LNCAP (cell line): ENCODE results near the gene XPO1.

Experiments used
- TF ChIP-seq, protein P1 (sequence below): fragments of 450-650 bp; IDR thresholded peaks from 2 replicates; pipeline ENCODE4 v1.5.1; 2017; ENCODE audit warnings: mild to moderate bottlenecking

The XPO1 gene, protein sequence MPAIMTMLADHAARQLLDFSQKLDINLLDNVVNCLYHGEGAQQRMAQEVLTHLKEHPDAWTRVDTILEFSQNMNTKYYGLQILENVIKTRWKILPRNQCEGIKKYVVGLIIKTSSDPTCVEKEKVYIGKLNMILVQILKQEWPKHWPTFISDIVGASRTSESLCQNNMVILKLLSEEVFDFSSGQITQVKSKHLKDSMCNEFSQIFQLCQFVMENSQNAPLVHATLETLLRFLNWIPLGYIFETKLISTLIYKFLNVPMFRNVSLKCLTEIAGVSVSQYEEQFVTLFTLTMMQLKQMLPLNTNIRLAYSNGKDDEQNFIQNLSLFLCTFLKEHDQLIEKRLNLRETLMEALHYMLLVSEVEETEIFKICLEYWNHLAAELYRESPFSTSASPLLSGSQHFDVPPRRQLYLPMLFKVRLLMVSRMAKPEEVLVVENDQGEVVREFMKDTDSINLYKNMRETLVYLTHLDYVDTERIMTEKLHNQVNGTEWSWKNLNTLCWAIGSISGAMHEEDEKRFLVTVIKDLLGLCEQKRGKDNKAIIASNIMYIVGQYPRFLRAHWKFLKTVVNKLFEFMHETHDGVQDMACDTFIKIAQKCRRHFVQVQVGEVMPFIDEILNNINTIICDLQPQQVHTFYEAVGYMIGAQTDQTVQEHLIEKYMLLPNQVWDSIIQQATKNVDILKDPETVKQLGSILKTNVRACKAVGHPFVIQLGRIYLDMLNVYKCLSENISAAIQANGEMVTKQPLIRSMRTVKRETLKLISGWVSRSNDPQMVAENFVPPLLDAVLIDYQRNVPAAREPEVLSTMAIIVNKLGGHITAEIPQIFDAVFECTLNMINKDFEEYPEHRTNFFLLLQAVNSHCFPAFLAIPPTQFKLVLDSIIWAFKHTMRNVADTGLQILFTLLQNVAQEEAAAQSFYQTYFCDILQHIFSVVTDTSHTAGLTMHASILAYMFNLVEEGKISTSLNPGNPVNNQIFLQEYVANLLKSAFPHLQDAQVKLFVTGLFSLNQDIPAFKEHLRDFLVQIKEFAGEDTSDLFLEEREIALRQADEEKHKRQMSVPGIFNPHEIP (N-terminal part only)

DNA sequence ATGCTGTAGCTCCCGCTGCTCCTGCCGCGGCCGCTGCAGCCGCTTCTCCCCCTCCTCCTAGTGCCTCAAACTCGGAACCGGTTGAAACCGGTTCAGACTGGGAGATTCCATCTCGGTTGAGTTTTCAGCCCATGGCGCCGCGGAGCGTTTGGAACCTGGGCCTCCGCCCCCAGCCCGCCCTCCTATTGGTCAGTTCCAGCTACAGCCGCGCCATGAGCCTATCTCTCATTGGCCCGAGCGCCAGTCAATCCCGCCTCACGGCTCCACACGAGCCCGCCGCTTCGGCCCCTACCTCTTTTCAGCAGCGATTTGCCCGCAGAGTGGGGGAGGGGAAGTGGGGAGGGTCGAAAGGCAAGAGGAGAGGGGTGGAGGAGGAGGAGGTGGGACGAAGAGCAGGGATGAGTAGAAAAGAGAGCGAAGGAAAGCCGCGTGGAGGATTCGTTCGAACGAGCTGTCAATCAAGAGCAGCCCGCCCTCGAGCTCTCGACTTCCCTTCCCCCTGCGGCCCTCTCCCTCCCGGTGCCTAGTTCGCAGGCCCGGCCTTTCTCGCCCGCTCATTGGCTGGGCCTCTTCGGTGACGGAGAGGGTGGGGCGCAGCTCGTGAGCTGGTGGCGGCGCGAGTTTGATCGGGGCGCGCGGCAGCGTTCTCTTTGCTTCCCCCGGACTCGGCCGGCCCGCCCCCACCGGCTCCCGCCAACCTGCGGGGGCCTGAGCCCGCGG, at the start of gene XPO1:
Gene XPO1, minus strand, starts transcription at position 157 of the 720 bp plus-strand sequence. CDS start 4,459 bp downstream, outside the sequence.
- TF ChIP-seq, protein P1, sequence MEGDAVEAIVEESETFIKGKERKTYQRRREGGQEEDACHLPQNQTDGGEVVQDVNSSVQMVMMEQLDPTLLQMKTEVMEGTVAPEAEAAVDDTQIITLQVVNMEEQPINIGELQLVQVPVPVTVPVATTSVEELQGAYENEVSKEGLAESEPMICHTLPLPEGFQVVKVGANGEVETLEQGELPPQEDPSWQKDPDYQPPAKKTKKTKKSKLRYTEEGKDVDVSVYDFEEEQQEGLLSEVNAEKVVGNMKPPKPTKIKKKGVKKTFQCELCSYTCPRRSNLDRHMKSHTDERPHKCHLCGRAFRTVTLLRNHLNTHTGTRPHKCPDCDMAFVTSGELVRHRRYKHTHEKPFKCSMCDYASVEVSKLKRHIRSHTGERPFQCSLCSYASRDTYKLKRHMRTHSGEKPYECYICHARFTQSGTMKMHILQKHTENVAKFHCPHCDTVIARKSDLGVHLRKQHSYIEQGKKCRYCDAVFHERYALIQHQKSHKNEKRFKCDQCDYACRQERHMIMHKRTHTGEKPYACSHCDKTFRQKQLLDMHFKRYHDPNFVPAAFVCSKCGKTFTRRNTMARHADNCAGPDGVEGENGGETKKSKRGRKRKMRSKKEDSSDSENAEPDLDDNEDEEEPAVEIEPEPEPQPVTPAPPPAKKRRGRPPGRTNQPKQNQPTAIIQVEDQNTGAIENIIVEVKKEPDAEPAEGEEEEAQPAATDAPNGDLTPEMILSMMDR, result no peak

DNA sequence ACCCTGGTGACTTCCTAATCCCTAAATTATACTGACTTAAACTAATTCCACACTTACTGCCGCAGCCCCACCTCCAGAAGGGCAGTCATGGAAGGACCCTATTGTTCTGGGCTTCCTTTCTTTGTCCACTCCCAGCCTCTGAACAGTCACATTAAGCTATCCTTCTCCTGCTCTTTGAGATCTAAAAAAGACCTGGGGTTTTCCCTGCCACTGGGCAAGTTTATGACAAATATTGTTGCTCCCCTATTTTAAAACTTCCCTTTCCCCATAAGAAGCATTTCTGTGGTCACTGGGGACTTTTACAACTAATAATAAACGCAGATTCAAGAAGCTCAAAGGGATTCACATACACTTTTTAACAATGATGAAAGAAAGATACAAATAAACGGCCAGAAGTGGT, 47.2 kb upstream of the XPO1 start:
- TF ChIP-seq, protein P1, result no peak

DNA sequence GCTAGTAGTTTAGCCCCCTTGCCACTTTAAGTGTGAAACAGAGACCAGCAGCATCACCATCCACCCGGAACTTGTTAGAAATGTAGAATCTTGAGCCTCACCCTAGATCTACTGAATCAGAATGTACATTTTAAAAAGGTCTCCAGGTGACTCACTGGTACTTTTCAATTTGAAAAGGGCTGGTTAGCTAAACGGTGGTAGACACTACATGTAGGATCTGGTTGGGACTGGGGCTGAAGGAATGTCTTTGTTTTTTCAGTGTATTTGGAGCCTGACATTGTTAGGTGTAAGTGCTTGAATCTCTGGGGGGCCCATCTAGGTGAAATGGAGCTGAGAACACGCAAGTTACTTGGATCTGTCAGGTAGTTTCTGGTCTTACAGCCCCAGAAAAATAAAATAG, 44.0 kb upstream of the XPO1 start:
- TF ChIP-seq, protein P1, result no peak

DNA sequence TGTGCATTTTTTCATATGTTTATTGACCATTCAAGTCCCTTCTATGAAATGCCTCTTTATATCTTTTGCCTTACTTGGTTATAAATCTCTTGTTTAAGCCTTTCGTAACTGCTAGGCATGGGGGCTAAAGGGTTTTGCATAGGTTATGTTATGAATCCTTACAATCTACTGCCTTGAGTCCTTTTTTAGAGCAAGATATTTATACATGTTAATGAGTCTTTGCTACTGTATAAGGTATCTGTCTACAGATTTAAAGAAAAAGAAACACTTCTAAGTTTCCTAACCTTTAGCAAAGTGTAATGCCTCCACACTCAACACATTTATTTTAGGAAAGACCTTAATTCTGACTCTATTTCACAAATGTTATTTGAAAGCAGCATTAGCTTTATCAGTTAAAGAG, 43.6 kb upstream of the XPO1 start:
- TF ChIP-seq, protein P1, result no peak

DNA sequence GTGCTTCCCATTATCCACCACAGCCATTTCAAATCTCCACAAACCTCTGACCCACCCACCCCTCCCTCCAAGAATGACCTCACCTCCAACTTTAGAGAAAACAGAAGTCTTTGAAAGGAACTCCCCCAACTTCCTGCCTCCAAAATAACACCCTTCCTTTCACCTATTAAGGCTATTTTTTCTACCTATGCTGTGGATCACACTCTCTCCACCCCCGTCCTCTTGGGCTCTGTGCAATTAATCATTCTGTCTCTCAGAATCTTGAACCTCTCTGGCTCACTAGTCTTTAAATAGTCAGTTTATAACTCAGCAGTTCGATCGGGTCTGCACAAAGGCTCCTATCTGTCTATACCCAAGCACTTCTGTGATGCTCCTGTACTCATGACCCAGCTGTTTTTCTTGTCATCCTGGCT, 37.3 kb upstream of the XPO1 start:
- TF ChIP-seq, protein P1, result no peak

DNA sequence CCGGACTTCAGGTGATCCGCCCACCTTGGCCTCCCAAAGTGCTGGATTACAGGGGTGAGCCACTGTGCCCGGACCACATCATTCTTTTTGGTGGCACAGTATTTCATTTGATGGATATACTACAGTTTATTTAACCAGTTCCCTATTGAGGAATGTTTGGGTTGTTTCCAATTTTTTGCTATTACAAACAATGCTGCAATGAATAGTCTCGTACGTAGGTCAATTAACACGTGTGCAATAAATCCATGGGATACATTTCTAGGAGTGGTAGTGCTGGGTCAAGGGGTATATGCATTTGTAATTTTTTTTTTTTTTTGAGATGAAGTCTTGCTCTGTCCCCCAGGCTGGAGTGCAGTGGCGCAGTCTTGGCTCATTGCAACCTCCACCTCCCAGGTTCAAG, 28.4 kb upstream of the XPO1 start:
- TF ChIP-seq, protein P1, result no peak

DNA sequence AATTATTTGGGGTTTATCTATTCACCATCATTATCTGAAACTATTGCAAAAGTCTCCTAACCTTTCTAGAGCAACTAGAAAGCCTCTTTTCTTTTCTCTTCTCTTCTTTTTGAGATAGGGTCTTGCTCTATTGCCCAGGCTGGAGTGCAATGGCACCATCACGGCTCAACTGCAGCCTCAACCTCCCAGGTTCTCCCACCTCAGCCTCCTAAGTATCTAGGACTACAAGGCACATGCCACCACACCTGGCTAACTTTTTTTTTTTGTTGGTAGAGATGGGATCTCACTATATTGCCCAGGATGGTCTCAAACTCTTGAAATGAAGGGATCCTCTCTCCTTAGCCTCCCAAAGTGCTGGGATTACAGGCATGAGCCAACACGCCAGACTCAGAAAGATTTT, 24.5 kb upstream of the XPO1 start:
- TF ChIP-seq, protein P1, result no peak
